Activated naive CD8-positive, alpha-beta T cell (primary cell): ENCODE measurements around the gene NDUFA8.

ENCODE experiments used
- H3K27ac Mint-ChIP-seq: one replicate; pipeline ENCODE4 v1.8.0; 2021; ENCODE audit warnings: mixed read lengths
- H3K27me3 Mint-ChIP-seq: one replicate; pipeline ENCODE4 v1.8.0; 2021; ENCODE audit warnings: mixed read lengths
- H3K36me3 Mint-ChIP-seq: one replicate; pipeline ENCODE4 v1.8.0; 2021; ENCODE audit warnings: mixed read lengths
- H3K4me1 Mint-ChIP-seq: one replicate; pipeline ENCODE4 v1.8.0; 2021; ENCODE audit warnings: low read depth, mixed read lengths
- H3K4me3 Mint-ChIP-seq: one replicate; pipeline ENCODE4 v1.8.0; 2021; ENCODE audit warnings: mild to moderate bottlenecking, mixed read lengths
- H3K9me3 Mint-ChIP-seq: one replicate; pipeline ENCODE4 v1.8.0; 2021; ENCODE audit warnings: low read depth, mixed read lengths

Gene NDUFA8

DNA sequence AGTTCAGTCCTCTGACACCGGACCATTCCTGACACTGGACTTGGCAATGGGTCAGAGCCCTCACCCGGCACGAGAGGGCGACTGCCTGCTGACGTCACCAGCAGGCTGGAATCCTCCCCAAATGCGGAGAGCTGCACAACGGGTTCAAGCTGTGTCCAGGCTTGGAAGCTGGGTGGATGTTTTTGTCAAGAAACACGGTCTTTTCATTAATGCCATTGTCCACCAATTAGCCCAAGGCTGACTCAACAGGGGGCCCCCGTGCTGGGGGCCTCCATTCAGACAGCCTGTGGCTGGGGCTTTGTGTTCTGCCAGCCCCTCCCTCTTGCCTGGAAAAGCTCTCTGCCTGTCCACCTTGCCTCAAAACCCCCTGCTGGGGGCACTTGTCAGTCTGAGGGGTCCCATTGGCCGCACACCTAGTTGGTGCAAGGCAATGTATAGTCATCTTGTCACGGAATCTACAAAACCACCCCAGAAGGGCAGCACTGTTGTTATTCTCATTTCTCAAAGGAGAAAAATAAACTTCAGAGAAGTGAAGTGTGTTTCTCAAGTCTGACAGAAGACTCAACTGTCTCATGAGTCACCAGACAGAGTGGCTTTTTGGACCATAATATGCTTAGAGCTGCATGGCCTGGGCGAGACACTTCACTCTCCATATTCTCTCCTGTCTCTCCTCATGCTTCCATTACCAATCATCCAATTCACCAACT, 24.6 kb downstream of the NDUFA8 start:
- H3K27ac Mint-ChIP-seq = no peak overlapping the region
- peaks cover 2% of the 10 kb centered on the region for H3K36me3 Mint-ChIP-seq
- no peaks in the 10 kb centered on the region for H3K4me1 Mint-ChIP-seq
- H3K4me3 Mint-ChIP-seq = no peak overlapping the region
- peaks cover 2% of the 10 kb centered on the region for H3K27me3 Mint-ChIP-seq
- H3K9me3 Mint-ChIP-seq = no peaks in the 10 kb centered on the region

- Mint-ChIP-seq H3K27ac (no peak overlapping the region), H3K4me3 (no peak overlapping the region), H3K36me3 (no peaks in the 10 kb centered on the region), H3K4me1 (no peaks in the 10 kb centered on the region), H3K27me3 (peaks cover 2% of the 10 kb centered on the region), H3K9me3 (no peaks in the 10 kb centered on the region)
Observed at GRCh38 chr9:122133984-122134535, 25.5 kb downstream of the NDUFA8 start.

GRCh38 chr9:122133263-122133983, 26.2 kb downstream of the NDUFA8 start:
- Mint-ChIP-seq H3K27me3 (peaks cover 2% of the 10 kb centered on the region), H3K4me3 (no peak overlapping the region), H3K9me3 (no peaks in the 10 kb centered on the region), H3K4me1 (no peaks in the 10 kb centered on the region), H3K27ac (no peak overlapping the region), H3K36me3 (no peaks in the 10 kb centered on the region)

GRCh38 chr9:122132539-122132938, 27.0 kb downstream of the NDUFA8 start:
- Mint-ChIP-seq H3K27me3 (peaks cover 2% of the 10 kb centered on the region), H3K27ac (no peak overlapping the region), H3K36me3 (no peaks in the 10 kb centered on the region), H3K9me3 (no peaks in the 10 kb centered on the region), H3K4me1 (no peaks in the 10 kb centered on the region), H3K4me3 (no peak overlapping the region)

- Mint-ChIP-seq H3K4me3 (no peak overlapping the region), H3K4me1 (peaks cover 4% of the 10 kb centered on the region), H3K27ac (no peak overlapping the region)
Observed at GRCh38 chr9:122131401-122132001, 28.1 kb downstream of the NDUFA8 start.

GRCh38 chr9:122130837-122131236, 28.7 kb downstream of the NDUFA8 start:
- Mint-ChIP-seq H3K9me3 (no peaks in the 10 kb centered on the region), H3K27ac (no peak overlapping the region), H3K36me3 (no peaks in the 10 kb centered on the region), H3K27me3 (peaks cover 6% of the 10 kb centered on the region), H3K4me3 (no peak overlapping the region), H3K4me1 (peaks cover 9% of the 10 kb centered on the region)

More at GRCh38 chr9:122131401-122132001, 28.1 kb downstream of the NDUFA8 start:
- Mint-ChIP-seq H3K36me3 (no peaks in the 10 kb centered on the region), H3K27me3 (peaks cover 2% of the 10 kb centered on the region), H3K9me3 (no peaks in the 10 kb centered on the region)

GRCh38 chr9:122129969-122130368, 29.6 kb downstream of the NDUFA8 start:
- Mint-ChIP-seq H3K36me3 (no peaks in the 10 kb centered on the region), H3K4me1 (peaks cover 12% of the 10 kb centered on the region), H3K27me3 (peaks cover 9% of the 10 kb centered on the region), H3K27ac (no peak overlapping the region), H3K9me3 (no peaks in the 10 kb centered on the region), H3K4me3 (no peak overlapping the region)

GRCh38 chr9:122128969-122129343, 30.6 kb downstream of the NDUFA8 start:
- H3K4me1 Mint-ChIP-seq = peaks cover 12% of the 10 kb centered on the region
- no peak overlapping the region for H3K4me3 Mint-ChIP-seq
- H3K36me3 Mint-ChIP-seq = no peaks in the 10 kb centered on the region
- H3K9me3 Mint-ChIP-seq = no peaks in the 10 kb centered on the region
- no peak overlapping the region for H3K27ac Mint-ChIP-seq
- peaks cover 13% of the 10 kb centered on the region for H3K27me3 Mint-ChIP-seq

DNA sequence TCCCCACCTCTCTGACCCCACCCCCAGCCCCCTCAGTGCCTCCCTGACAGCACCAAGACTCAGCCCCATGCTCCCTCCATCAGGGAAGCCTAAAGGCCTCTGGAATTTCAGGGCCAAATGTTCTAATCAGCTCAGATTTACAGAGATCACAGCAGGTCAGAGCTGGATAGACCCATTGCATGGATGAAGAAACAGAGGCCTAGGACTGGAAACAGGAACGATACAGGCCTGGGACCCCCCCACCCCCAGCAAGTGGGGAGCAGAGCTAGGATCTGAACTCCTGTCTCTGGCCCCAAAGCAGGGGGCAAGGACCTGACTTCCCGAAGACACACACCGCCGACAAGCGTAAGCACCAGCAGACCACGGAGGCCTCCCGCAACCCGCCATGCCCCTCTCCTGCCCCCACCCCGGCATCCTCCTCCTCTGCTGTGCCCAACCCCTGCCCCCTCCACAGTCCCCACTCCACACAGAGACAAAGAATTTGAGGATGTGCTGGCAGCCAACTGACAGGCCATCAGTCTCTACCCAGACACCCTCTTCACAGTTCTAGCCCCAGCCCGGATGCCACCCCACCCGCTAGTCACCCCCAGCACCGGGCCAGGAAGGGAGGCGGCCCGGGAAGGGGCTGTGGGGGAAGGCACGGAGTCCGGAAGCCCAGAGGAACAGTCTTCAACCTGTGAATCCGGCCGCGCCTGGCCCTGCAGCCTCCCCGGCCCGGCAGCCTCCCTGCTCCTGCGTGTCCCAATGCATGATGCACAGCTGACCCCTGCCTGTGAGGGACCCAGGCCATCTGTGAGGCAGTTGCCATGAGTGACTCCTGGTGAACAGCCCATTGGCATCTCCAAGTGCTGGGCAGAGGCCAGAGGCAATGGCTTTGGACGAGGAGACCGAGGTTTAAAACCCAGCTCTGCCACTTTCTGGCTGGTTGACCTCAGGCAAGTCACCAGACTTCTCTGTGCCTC, 31.3 kb downstream of the NDUFA8 start:
- peaks cover 12% of the 10 kb centered on the region for H3K4me1 Mint-ChIP-seq
- peaks cover 13% of the 10 kb centered on the region for H3K27me3 Mint-ChIP-seq
- no peak overlapping the region for H3K27ac Mint-ChIP-seq
- H3K4me3 Mint-ChIP-seq = no peak overlapping the region
- no peaks in the 10 kb centered on the region for H3K36me3 Mint-ChIP-seq
- no peaks in the 10 kb centered on the region for H3K9me3 Mint-ChIP-seq

DNA sequence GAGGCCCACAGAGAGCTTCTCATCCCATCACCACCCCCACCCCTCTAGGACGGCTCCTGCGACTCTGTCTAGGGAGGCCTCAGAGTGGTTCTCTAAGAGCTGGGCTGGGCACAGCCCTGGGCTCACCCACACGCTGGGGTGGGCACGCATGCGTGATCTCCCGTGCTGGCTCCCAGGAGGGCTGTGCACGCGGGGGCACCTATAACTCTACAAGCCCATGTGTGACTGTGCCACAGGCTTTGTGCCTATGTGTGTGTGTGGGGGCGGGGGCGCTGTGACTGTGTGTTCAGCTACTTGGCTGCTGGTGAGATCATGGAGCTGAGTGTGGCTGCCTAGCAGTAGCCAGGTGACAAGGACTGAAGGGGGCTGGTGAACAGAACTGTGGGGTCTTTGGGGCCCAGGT, 32.2 kb downstream of the NDUFA8 start:
- Mint-ChIP-seq H3K4me1 (peaks cover 12% of the 10 kb centered on the region), H3K27ac (no peak overlapping the region), H3K4me3 (no peak overlapping the region), H3K36me3 (no peaks in the 10 kb centered on the region), H3K27me3 (peaks cover 13% of the 10 kb centered on the region), H3K9me3 (no peaks in the 10 kb centered on the region)

GRCh38 chr9:122126331-122127261, 33.0 kb downstream of the NDUFA8 start:
- H3K36me3 Mint-ChIP-seq = no peaks in the 10 kb centered on the region
- no peaks in the 10 kb centered on the region for H3K9me3 Mint-ChIP-seq
- H3K4me3 Mint-ChIP-seq = peak overlapping the region; percentile 77
- no peak overlapping the region for H3K27ac Mint-ChIP-seq
- peaks cover 13% of the 10 kb centered on the region for H3K27me3 Mint-ChIP-seq
- H3K4me1 Mint-ChIP-seq = peaks cover 12% of the 10 kb centered on the region

DNA sequence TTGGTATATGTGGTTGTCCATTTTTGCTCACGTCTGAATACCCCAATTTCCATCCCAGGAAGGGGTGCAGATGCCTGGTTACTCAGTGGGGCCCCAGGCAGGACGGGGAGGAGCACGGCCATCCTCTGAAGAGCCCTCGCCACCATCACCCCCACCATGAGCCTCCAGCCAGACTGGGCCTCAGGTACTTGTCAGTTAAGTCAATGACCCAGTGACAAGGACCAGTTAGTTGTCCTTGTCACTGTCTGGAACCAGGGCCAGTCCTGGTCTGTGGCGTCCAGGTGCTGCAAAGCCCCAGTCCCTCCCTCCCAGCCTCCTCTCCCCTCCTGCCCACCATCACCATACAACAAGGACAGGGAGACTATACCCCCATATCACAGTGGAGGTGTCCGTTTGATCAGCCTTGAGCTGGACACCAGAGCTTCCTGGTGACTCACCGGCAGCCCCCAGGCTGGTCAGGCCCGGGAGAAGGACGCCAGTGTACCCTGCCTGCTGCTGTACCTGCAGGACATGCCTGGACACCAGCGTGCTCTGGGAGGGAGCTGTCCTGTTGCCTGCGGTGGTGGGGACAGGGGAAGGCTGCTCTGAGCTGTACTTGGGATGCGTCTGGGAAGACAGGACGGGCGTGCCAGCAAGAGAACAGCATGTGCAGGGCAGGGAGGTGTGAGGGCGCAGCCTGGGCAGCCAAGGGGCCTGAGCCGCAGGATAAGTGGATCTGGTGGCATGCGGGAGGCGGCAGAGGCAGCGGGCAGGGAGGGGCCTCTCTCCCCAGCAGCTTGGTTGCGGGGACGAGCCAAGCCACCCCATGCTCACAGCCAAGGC, 33.9 kb downstream of the NDUFA8 start:
- peaks cover 12% of the 10 kb centered on the region for H3K4me1 Mint-ChIP-seq
- peaks cover 11% of the 10 kb centered on the region for H3K27me3 Mint-ChIP-seq
- H3K36me3 Mint-ChIP-seq = no peaks in the 10 kb centered on the region
- H3K9me3 Mint-ChIP-seq = no peaks in the 10 kb centered on the region
- peak overlapping the region; percentile 35 for H3K4me3 Mint-ChIP-seq
- H3K27ac Mint-ChIP-seq = no peak overlapping the region

DNA sequence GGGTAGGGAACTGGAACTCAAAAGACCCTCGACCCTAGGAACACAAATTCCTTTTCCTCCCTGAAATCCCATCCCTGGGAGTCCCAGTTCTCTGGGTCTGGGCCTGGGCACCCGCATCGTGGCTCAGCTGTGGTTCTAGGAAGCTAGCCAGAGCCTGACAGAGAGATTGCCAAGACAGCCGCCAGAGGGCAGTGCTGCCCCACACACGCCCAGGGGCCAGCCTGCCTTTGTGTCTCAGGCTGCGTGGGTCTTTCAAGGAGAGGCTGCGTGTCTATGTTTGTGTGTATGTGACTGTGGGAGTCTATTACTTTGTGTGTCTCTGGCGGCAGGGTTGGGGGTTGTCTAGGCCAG, 34.4 kb downstream of the NDUFA8 start:
- Mint-ChIP-seq H3K27ac (no peak overlapping the region), H3K36me3 (no peaks in the 10 kb centered on the region), H3K27me3 (peaks cover 11% of the 10 kb centered on the region), H3K4me1 (peaks cover 12% of the 10 kb centered on the region), H3K9me3 (no peaks in the 10 kb centered on the region), H3K4me3 (peak overlapping the region; percentile 54)
